Measurements from ENCODE around the gene TWF1. TPM values are rescaled to one million over a fixed set of nuclear protein-coding genes. Genes with fewer than 3 reads are reported as not detected.

TWF1 gene
- total RNA-seq, 1 experiment from 2014 or later: 28.4 TPM

DNA sequence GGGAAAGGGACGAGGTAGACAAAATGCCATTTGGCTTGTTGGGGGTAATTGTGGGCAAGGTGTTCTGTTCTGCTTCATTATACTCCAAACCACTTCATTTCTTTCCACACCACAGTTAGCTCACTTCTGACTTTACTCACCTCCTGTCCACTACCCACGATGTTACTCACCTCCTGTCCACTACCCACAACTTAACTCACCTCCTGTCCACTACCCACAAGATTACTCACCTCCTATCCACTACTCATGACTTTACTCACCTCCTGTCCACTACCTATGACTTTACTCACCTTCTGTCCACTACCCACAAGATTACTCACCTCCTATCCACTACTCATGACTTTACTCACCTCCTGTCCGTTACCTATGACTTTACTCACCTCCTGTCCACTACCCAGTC, 10.1 kb upstream of the TWF1 start:
- ChIA-PET CTCF (no interaction called here), POLR2A (no interaction called here)
- Mint-ChIP-seq H3K27ac (no peak overlapping the region; the same call in 1 of the 2 replicates), H3K27me3 (ENCODE audit: low read depth) (0 out of 2 replicates have a peak, but pooled peaks cover 3% of the 10 kb centered on the region), H3K9me3 (no peaks in the 10 kb centered on the region), H3K36me3 (no peaks in the 10 kb centered on the region), H3K4me1 (0 out of 2 replicates have a peak, but pooled peaks cover 3% of the 10 kb centered on the region), H3K4me3 (no peak overlapping the region)
- no peak for ATAC-seq
- DNase-seq (ENCODE audit: low spot score): no peak
- TF ChIP-seq ZMAT4 (CRISPR knock-in tag; IDR thresholded peaks at IDR 0.05) (no peak), RELA (CRISPR knock-in tag; IDR thresholded peaks at IDR 0.05; ENCODE audit: borderline replicate concordance) (no peak), NFATC4 (CRISPR knock-in tag; IDR thresholded peaks at IDR 0.05) (no peak), ESRRA (CRISPR knock-in tag; IDR thresholded peaks at IDR 0.05; ENCODE audit: borderline replicate concordance) (no peak), ZBTB21 (CRISPR knock-in tag; IDR thresholded peaks at IDR 0.05; ENCODE audit: borderline replicate concordance) (no peak), FOXK1 (CRISPR knock-in tag; IDR thresholded peaks at IDR 0.05) (no peak), GABPB1 (CRISPR knock-in tag; IDR thresholded peaks at IDR 0.05) (no peak), CBFB (CRISPR knock-in tag; IDR thresholded peaks at IDR 0.05; ENCODE audit: low read depth) (no peak), ZNF671 (CRISPR knock-in tag; IDR thresholded peaks at IDR 0.05) (no peak), MYBL2 (CRISPR knock-in tag; IDR thresholded peaks at IDR 0.05) (no peak), TP53 (CRISPR knock-in tag; IDR thresholded peaks at IDR 0.05) (no peak), AR (CRISPR knock-in tag; IDR thresholded peaks at IDR 0.05) (no peak)
- TF ChIP-seq, protein P1, sequence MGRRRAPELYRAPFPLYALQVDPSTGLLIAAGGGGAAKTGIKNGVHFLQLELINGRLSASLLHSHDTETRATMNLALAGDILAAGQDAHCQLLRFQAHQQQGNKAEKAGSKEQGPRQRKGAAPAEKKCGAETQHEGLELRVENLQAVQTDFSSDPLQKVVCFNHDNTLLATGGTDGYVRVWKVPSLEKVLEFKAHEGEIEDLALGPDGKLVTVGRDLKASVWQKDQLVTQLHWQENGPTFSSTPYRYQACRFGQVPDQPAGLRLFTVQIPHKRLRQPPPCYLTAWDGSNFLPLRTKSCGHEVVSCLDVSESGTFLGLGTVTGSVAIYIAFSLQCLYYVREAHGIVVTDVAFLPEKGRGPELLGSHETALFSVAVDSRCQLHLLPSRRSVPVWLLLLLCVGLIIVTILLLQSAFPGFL (CRISPR knock-in tag; IDR thresholded peaks at IDR 0.05; ENCODE audit: borderline replicate concordance): no peak
- TF ChIP-seq, protein P2, sequence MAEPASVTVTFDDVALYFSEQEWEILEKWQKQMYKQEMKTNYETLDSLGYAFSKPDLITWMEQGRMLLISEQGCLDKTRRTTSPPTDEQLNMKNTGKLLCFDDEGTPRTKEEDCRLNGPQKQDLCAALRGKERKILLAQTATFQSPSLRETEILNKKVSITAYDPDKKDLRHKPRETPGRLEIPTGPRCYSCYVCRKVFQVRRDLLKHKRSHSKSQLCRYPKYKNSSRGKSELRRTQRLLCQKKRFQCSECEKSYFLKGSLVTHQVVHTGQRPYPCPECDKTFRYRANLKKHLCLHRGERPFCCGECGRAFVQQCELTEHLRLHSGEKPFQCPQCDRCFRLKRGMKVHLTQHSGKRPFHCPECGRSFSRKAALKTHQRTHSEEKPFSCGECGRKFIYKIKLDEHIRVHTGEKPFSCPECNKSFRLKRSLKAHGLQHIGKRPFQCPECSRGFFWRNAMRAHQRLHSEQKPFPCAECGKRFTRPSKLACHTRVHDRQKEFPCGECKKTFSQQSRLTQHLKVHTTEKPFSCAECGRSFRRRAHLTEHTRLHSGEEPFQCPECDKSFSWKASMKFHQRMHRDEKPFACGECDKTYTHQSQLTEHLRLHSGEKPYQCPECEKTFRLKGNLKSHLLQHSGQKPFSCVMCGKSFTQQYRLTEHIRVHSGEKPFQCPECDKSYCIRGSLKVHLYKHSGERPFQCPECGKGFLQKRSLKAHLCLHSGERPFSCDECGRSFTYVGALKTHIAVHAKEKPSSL (CRISPR knock-in tag; conservative IDR thresholded peaks at IDR 0.05): no peak

DNA sequence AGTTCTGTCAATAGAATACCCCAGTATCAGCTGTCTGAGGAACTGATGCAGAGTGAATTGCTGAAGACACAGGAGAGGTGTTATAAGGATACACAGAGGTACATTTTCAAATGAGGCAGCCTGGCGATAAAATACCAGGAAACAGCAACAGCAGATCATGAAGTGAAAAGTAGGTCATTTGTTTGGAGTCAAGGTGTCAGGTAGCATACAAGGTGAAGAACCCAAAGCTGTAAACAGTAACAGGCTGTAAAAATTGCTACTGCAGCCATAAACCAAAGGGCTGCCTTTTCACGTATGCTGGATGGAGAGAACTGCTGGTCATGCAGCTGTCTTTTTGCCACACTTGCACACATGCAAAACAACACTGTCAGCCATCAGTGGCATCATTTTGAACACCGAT, 9.3 kb upstream of the TWF1 start:
- Mint-ChIP-seq H3K4me1 (0 out of 2 replicates have a peak, but pooled peaks cover 3% of the 10 kb centered on the region), H3K27ac (no peak overlapping the region), H3K36me3 (no peaks in the 10 kb centered on the region), H3K27me3 (ENCODE audit: low read depth) (0 out of 2 replicates have a peak, but pooled peaks cover 3% of the 10 kb centered on the region), H3K9me3 (no peaks in the 10 kb centered on the region), H3K4me3 (no peak overlapping the region)
- no peak for ATAC-seq
- ChIA-PET CTCF (no interaction called here), POLR2A (no interaction called here)
- DNase-seq (ENCODE audit: low spot score): no peak
- TF ChIP-seq NFE2L1 (CRISPR knock-in tag; IDR thresholded peaks at IDR 0.05) (no peak), NR2C2 (CRISPR knock-in tag; IDR thresholded peaks at IDR 0.05) (no peak), CDX4 (CRISPR knock-in tag; IDR thresholded peaks at IDR 0.05; ENCODE audit: borderline replicate concordance) (no peak), ZNF232 (CRISPR knock-in tag; IDR thresholded peaks at IDR 0.05) (no peak), KAT7 (CRISPR knock-in tag; IDR thresholded peaks at IDR 0.05; ENCODE audit: borderline replicate concordance) (no peak), ELF4 (CRISPR knock-in tag; IDR thresholded peaks at IDR 0.05; ENCODE audit: low read depth) (no peak), ZNF138 (CRISPR knock-in tag; conservative IDR thresholded peaks at IDR 0.05) (no peak), FOXP1 (CRISPR knock-in tag; IDR thresholded peaks at IDR 0.05; ENCODE audit: borderline replicate concordance) (no peak), TP53 (CRISPR knock-in tag; IDR thresholded peaks at IDR 0.05) (no peak), RELA (CRISPR knock-in tag; IDR thresholded peaks at IDR 0.05; ENCODE audit: borderline replicate concordance) (no peak), PRRX2 (CRISPR knock-in tag; IDR thresholded peaks at IDR 0.05) (no peak), STAT6 (CRISPR knock-in tag; conservative IDR thresholded peaks at IDR 0.05; ENCODE audit: low read depth) (no peak)
- TF ChIP-seq, protein P3, sequence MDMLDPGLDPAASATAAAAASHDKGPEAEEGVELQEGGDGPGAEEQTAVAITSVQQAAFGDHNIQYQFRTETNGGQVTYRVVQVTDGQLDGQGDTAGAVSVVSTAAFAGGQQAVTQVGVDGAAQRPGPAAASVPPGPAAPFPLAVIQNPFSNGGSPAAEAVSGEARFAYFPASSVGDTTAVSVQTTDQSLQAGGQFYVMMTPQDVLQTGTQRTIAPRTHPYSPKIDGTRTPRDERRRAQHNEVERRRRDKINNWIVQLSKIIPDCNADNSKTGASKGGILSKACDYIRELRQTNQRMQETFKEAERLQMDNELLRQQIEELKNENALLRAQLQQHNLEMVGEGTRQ (CRISPR knock-in tag; IDR thresholded peaks at IDR 0.05): no peak

All from WTC11 (cell line).